Activated CD8-positive, alpha-beta memory T cell treated with anti-CD3 and anti-CD28 coated beads for 48 hours (primary cell): ENCODE measurements around the gene WDR19.
"Not testable (repeated sequence)": the region's sequence is repeated elsewhere in the genome, so short reads cannot be mapped to it uniquely, and the experiment has no call there.

Experiments used
- DNase-seq, 3 experiments: peaks; one replicate each; pipeline ENCODE4 v3.0.0-alpha.2; 2020; ENCODE audit warnings: low read depth in 2 of 3, low spot score in 2 of 3

WDR19 gene

GRCh38 chr4:39181905-39182638 is at the start of gene WDR19:
Gene WDR19 (plus strand): TSS chr4:39182529. CDS start chr4:39182558, 29 bp downstream.
- peak; percentile 80 to 98 (median 95) for DNase-seq

- no peak for DNase-seq
Observed at GRCh38 chr4:39133623-39134022, 48.7 kb upstream of the WDR19 start.

GRCh38 chr4:39134683-39135306 is 47.5 kb upstream of the WDR19 start:
- no peak for DNase-seq

- not testable (repeated sequence) for DNase-seq
Observed at GRCh38 chr4:39138227-39138626, 44.1 kb upstream of the WDR19 start.

GRCh38 chr4:39146211-39146610 is 36.1 kb upstream of the WDR19 start:
- DNase-seq: no peak

GRCh38 chr4:39154009-39154408 is 28.3 kb upstream of the WDR19 start:
- no peak for DNase-seq

GRCh38 chr4:39157520-39157919 is 24.8 kb upstream of the WDR19 start:
- no peak for DNase-seq

- DNase-seq: no peak
Observed at GRCh38 chr4:39166177-39166576, 16.2 kb upstream of the WDR19 start.

GRCh38 chr4:39166669-39167068 is 15.7 kb upstream of the WDR19 start:
- DNase-seq: no peak

- DNase-seq: no peak
Observed at GRCh38 chr4:39169426-39169825, 12.9 kb upstream of the WDR19 start.

GRCh38 chr4:39170301-39170700 is 12.0 kb upstream of the WDR19 start:
- DNase-seq: no peak

GRCh38 chr4:39178706-39179105 is 3.6 kb upstream of the WDR19 start:
- DNase-seq: no peak

- DNase-seq: no peak
Observed at GRCh38 chr4:39179681-39180080, 2.6 kb upstream of the WDR19 start.

- not testable (repeated sequence) for DNase-seq
Observed at GRCh38 chr4:39180629-39181028, 1.7 kb upstream of the WDR19 start.

GRCh38 chr4:39181520-39181904 is 817 bp upstream of the WDR19 start:
- DNase-seq: no peak

- no peak for DNase-seq
Observed at GRCh38 chr4:39201963-39202362, 19.6 kb downstream of the WDR19 start.

GRCh38 chr4:39204543-39204942 is 22.2 kb downstream of the WDR19 start:
- no peak for DNase-seq

GRCh38 chr4:39205000-39205399 is 22.7 kb downstream of the WDR19 start:
- DNase-seq: no peak

GRCh38 chr4:39205476-39205875 is 23.1 kb downstream of the WDR19 start:
- DNase-seq: no peak

GRCh38 chr4:39227906-39228305 is 45.6 kb downstream of the WDR19 start:
- no peak for DNase-seq

- no peak for DNase-seq
Observed at GRCh38 chr4:39228377-39228776, 46.0 kb downstream of the WDR19 start.

GRCh38 chr4:39230462-39230861 is 48.1 kb downstream of the WDR19 start:
- no peak for DNase-seq

- no peak for DNase-seq
Observed at GRCh38 chr4:39231660-39232059, 49.3 kb downstream of the WDR19 start.
